ENCODE data around the gene FTMT.
"Not testable (repeated sequence)": the region's sequence is repeated elsewhere in the genome, so short reads cannot be mapped to it uniquely, and the experiment has no call there.

Gene FTMT

DNA sequence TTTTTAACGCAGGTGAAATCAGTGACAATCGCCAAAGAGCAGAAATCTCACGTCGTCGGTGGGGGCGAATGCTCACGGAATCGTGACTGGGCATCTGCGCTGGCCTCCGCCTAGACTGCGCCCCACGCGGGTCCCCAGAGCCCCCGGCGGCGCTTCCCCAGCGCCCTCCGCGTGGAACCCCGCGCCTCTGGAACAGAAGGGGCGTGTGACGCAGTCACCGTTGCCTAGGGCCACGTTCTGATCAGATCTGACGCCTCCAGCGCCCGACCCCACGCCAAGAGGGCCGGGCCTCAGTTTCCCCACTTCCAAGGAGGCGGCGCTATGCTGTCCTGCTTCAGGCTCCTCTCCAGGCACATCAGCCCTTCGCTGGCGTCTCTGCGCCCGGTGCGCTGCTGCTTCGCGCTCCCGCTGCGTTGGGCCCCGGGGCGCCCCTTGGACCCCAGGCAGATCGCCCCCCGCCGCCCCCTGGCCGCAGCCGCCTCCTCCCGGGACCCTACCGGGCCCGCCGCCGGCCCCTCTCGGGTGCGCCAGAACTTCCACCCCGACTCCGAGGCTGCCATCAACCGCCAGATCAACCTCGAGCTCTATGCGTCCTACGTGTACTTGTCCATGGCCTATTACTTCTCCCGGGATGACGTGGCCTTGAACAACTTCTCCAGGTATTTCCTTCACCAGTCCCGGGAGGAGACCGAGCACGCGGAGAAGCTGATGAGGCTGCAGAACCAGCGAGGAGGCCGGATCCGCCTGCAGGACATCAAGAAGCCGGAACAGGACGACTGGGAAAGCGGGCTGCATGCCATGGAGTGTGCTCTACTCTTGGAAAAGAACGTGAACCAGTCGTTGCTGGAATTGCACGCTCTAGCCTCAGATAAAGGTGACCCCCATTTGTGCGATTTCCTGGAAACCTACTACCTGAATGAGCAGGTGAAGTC lies at the start of gene FTMT:
Gene FTMT, plus strand, starts transcription at position 240 of the 932 bp plus-strand sequence. Its CDS starts 82 bp downstream, at position 322.
- no peak for DNase-seq

DNA sequence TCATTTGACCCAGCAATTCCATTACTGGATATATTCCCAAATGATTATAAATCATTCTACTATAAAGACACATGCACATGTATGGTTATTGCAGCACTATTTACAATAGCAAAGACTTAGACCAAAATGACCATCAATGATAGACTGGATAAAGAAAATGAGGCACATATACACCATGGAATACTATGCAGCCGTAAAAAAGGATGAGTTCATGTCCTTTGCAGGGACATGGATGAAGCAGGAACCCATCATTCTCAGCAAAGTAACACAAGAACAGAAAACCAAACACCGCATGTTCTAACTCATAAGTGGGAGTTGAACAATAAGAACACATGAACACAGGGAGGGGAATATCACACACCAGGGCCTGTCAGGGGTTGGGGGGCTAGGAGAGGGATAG lies 46.4 kb upstream of the FTMT start:
- not testable (repeated sequence) for DNase-seq

DNA sequence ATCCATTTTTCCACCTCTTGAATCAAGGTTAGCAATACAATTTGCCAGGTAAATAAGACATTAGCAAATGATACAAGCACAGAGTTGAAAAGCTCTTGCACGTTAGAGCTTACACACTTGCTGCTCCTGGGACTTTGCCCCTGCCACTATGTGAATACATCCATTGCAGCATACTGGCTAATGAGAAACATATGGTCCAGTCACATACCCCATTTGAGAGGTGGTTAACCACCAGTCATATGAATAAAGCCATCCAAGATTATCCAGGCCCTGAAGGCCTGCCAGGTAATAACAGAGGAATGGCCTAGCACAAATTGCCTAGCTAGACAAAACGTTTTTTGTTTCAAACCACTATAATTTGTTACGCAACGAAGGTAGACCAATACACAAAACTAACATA lies 45.8 kb upstream of the FTMT start:
- DNase-seq: no peak

DNA sequence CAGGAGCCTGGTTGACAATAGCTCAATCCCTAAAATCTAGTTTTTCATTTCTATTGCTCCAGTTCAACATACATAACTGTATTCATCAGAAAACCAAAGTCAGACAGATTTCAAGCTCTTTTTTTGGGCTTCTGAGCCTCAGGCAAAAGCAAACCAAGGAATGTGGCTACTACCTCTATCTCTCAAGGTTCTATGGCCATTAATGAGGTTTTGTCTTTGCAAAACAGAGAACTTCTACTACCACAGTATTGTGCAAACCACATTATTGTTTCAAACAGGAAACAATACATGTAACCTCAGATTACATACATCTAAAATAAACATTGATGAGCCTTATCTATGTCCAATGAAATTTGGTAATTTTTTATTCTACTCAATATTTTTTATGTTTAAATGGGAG lies 35.5 kb upstream of the FTMT start:
- no peak for DNase-seq

DNA sequence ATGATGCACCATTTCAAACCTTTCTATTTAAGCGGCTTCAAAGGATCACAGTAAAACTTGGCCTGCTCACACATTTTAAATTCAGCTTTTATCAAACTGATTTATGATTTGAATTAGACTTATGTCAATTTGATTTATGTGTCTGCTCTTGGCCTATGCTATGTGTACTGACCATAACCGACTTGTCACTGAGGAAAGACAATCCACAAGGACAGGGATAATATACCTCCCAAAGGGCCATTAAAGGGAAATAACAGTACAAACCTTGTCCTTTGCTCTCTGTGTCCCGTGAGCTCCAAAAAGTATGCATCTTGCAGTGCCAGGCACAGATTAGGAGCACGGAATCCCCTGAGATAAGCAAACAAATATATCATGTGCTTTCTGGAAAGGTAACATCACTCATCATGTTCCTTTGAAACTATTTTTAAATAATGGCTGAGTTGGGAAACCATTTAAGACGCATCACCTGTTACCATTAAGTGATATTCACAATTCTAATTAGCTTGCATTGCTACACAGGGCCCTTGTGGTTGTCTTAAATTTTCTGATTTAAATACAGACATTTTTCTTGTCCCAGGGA lies 31.9 kb upstream of the FTMT start:
- DNase-seq: no peak

DNA sequence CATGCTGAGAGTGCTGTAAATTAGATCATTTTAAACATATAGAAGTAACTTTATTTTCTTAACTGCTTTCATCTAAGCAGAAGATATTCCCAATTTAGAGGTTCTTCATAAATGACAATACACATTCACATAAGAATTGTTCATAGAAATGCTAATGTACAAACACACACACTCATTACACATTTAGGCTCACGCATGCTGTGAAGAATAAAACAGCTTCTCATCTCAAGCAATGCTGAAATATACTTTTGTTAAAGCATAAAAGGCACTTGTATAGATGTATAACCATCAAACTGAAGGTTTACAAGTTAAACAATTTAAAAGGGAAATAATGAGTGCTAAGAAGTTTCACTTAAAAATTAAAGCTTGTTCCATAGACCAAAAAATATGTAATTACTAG lies 18.1 kb upstream of the FTMT start:
- DNase-seq: no peak

DNA sequence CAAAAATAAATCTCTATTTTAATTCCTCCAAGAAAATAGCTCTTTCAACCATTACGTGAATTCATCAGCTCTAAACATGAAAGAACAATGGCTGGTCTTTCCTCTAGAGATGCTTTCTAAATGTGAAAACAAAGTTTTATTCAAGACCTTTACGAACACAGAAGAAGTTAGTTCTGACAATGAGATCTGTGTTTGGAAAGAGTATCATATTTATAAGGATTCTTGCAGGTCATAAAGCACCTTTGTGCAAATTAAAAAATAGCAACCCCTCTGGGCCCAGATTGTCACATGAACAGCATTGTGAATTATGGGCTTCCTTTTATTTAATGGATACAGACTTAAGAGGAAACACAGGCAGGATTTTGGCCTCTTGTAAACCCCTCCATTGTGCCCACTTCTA lies 17.7 kb upstream of the FTMT start:
- no peak for DNase-seq

DNA sequence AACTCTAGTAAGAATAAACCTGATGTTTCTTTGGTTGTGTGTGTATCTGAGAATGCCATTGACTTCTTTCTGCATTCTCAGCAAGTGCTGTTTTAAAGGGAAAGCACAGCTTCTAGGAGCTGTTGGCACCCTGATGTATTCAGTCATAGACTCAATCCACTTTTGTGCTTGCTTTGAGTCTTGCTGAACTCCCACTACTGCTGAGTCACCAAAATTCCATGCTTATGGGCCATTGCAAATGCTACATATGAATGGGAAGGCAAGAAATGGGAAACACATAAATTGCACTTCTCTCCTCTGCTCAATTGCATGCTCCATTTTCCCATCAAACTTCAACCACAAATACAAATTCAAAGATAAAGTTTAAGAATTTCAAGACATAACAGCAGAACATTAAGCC lies 9.8 kb upstream of the FTMT start:
- no peak for DNase-seq

DNA sequence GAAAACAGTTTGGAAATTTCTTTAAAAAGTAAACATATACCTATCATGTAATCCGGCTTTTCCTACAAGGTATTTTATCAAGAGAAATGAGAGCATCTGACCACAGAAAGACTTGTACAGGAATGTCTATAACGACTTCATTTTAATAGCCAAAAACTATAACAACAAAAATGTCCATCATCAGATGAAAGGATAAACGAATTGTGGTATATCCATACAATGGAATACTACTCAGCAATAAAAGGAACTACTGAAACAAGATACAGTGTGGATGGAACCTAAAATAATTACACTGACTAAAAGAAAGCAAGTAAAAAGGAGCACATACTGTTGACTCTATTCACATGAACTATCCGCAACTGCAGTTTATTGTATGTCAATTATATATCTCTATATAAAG lies 1.4 kb upstream of the FTMT start:
- DNase-seq: no peak

DNA sequence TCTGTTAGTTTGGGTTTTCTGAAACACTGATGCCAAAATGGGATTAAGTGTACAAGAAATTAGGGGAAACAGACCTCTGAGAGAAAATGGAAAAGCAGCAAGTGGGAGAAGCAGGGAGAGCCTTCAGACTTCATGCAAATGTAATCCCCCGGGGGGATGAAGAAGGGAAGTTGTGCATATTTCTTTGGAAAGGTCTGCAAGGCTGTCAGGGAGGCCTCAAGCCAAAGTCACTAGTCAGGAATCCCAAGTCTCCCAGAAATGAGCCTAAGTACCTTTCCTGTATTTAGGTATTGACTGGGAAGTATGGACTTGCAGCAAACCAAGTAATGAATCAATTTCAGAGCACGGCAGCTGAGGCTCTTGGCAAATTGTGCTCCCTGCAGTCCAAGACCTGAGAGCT lies 2.2 kb downstream of the FTMT start:
- DNase-seq: no peak

DNA sequence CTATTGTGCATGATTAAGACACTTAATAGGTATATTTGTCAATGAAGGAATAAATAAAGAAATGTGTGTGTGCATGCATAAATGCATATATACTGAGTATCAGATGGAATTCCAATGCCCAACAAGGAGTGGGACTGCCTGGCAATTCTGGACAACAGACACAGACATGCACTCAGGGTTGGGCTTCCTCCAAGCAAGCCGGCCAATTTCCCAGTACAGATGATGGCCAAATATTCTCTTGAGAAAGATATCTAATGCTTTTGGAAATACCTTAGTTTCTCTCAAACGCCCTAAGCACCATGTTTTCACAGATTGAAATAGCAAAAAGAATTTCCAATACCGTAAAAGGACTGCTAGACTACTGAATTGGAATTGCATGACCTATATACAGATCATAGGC lies 11.1 kb downstream of the FTMT start:
- DNase-seq: no peak

DNA sequence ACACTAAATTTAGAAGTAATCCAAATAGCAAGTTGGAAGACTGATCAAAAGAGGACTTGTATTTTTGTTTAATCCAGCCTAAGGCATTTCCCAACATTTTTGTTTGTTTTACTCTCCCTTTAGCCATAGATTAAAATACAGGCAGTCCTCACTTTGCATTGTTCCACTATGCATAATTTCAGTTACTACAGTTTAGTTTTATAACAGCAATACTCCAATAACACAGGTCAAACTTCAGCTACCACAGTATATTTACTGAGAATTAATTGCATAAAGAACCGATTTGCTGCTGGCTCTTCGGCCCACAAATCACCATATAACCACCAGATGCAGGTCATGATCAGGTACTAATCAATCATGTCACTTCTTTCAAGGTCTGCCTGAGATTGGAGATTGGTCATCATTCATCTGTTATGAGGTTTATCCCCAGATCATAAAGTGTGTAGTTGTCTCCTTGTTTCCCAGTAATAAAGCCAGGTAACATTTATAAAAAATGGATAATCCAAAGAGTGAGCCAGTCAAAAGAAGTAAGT lies 12.1 kb downstream of the FTMT start:
- no peak for DNase-seq

DNA sequence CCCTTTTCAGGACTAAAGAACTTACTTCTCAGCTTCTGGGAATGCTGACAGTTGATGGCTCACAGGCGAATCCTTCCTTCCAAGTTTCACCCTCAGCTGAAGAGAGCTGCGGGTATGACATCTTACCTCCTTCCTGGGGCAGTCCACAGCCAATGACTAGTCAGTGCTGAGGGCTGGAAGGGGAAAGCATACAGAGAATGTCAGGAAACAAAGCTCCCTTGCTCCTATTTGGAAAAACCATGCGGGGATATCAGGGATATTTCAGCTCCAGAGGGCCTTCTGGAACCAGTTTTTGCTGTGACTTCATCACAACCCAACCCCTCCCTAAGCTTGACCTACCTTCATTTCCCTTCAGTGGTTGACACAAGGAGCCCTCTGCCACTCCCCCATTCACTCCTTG lies 15.7 kb downstream of the FTMT start:
- DNase-seq: no peak

DNA sequence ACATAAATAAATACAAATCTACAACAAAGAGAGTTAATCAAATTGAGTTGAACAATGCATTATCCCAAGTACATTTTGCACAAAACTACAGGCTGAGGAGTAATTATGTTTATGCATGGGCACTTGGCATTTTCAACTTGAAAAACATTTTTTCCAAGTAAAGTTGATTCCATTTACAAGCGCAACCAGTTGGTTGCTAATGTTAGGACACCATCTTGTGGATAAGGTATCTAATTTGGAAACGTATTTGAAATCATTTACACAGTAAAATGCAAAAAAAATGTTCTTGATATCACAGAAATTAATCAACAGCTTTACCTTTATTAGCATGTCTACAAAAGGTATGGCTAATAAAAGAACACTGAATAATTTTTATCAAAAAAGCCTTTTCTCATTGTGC lies 18.8 kb downstream of the FTMT start:
- no peak for DNase-seq

DNA sequence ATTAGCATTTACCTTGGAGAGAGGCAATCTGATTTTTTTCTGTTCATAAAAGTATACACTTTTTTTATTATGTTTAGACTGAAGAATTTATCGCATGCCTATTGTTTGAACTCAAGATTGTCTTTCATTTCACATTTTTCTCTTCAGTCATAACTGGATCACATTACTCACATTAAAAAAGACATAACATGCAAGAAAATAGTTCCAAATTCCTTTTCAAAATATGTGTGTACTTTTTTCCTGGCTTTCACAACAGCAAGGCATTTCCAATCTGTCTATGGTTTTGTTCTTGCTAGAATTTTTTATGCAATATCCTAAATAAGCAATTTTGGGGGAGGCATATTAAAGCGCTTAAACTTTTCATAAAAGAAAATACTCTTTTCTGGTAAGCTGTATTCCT lies 21.2 kb downstream of the FTMT start:
- DNase-seq: no peak

DNA sequence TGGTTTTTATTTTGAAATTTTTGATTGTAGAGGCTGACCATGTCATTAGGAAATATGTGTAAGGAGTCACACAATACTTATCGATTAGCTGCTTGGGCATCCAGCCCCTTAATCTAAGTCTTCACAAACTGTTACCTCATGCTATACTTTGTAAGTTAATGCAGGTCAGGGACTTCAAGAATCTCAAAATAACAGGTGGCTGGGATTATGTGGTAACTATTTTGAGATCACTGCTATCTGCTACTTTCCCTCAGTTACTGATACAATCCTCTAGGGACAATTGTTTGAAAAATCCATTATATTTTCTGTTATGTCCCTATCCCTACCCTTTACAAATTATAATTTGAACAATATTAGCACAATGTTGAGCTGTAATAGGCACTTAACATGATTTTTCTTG lies 21.7 kb downstream of the FTMT start:
- DNase-seq: no peak

DNA sequence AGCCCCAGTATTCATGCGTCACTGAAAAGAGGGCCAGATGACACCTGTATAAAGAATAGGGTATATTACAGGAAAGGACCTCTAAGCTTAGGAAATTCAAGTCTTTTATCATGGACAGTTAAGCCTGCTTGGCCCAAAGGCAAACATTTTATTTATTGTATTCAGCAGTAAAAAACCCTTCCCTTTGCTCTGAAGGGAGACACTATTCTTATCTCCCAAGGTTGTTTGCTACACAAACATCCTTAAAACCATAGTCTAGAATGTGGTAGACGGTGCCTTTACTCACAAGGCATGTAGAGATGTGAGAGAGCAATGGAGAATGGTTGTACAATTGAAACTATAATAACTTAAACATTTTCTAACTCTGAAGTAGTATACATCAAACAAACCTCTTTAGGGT lies 33.9 kb downstream of the FTMT start:
- no peak for DNase-seq

DNA sequence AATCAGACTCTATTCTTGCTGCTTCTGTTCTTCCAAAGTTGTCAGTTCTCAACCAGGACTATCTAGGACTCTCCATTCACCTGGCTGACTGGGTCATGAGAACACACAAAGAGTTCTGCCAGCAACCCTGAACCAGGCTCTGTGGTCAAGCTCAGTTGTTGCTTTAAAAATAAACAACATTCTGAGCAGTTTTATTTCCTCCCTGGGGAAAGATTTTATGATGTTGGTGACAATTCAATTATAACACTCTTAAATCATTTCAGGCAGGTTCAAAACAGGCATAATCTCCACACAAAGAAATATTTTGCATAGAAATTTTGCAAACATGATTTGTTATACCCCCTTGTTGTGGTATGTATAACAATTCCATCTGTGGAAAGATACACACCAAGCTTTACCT lies 36.0 kb downstream of the FTMT start:
- DNase-seq: no peak

DNA sequence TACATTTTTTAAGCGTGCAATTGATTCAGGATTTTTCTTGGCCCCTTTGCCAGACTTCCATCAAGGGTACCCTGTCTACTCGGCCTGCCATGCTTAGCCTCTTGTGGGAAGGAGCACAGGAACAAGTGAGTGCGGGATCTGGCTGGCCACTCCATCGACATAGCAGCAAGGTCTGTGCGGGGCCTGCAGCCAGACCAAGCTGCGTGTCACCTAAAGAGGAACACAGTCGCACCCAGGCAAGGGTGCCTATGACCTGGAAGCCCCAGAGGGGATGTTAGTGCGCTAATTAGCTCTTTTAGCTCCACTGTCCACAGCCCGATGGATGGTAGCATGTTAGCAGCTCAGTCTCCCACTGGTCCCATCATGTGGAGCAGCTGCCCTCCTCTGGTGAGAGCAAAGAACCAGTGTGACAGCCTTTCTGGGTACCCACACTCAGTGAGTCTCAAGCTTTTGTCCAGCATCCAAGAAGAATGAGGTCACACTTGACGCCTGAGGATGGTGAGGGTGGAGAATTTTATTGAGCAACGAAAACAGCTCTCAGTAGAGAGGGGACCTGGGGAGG lies 38.7 kb downstream of the FTMT start:
- DNase-seq: no peak

DNA sequence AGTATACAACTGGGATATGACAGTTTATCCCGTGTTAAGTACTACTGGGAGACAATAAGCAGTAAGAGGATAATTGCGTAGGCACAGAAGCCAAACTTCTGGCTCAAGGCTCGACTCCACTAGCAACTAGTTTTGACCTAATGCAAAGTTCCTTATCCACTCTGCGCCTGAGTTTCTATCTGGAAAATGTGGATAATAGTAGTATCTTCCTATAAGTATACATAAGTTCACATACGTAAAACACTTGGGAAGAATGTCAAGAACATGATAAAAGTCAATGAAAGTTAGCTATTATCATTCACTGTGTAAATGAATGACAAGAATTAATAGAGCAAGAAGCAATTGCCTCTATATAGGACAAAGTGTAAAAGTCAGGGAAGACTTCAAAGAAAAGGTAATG lies 45.7 kb downstream of the FTMT start:
- no peak for DNase-seq

DNA sequence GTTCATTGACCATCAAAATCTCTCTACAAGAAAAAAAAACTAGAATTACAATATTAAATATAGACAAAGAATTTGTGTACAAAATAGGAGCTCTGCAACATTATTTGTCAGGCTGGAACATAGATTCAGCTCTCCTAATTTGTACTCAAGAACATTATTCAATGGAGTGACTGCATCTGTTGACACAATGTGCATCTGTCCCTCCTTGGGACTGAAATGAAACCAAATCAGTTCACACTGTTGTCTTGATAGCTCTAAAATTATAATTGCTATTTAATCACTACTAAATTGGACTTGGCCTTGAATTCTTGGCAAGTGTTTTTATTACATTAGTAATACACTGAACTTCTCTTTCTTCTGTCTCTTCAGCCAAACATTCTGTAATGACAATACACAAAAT lies 47.7 kb downstream of the FTMT start:
- no peak for DNase-seq
